ENCODE measurements around the gene PLOD1.

DNA sequence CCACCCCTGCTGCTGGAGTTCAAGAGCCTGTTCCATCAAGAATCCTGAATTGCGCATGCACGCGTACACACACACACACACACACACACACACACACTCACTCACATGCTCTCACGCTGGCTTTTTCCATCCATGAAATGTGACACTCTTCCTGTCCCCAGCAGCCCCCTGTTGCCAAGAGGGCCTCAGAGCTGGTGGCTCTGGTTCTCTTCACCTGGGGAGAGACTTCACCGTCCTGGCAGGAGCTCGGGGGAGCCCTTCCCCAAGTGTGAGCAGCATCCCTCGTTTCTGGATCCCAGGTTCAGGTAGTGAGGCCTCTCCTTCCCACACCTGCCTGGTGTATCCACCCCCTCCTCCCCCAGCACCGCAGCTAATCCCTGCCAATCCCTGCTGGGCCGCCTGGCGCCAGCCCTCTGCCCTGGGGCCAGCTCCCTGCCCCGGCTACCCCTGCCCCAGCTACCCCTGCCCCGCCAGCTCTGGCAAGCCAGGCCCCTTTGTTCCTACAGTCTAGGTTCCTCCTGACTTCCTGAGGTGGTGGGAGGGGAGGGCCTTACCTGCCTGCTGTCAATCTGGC, 9.9 kb downstream of the PLOD1 start:
- TF ChIP-seq EP300 (IDR thresholded peaks at IDR 0.05; ENCODE audit: low read depth): no peak
- TF ChIP-seq, protein P1, sequence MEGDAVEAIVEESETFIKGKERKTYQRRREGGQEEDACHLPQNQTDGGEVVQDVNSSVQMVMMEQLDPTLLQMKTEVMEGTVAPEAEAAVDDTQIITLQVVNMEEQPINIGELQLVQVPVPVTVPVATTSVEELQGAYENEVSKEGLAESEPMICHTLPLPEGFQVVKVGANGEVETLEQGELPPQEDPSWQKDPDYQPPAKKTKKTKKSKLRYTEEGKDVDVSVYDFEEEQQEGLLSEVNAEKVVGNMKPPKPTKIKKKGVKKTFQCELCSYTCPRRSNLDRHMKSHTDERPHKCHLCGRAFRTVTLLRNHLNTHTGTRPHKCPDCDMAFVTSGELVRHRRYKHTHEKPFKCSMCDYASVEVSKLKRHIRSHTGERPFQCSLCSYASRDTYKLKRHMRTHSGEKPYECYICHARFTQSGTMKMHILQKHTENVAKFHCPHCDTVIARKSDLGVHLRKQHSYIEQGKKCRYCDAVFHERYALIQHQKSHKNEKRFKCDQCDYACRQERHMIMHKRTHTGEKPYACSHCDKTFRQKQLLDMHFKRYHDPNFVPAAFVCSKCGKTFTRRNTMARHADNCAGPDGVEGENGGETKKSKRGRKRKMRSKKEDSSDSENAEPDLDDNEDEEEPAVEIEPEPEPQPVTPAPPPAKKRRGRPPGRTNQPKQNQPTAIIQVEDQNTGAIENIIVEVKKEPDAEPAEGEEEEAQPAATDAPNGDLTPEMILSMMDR (IDR thresholded peaks at IDR 0.05): no peak

Data from transverse colon (tissue), 3 donors.